ENCODE measurements around the gene CCDC117. TPM values are rescaled to one million over a fixed set of nuclear protein-coding genes. Genes with fewer than 3 reads are reported as not detected.

Gene CCDC117
- total RNA-seq, 1 experiment from 2014 or later = 40.0 TPM

DNA sequence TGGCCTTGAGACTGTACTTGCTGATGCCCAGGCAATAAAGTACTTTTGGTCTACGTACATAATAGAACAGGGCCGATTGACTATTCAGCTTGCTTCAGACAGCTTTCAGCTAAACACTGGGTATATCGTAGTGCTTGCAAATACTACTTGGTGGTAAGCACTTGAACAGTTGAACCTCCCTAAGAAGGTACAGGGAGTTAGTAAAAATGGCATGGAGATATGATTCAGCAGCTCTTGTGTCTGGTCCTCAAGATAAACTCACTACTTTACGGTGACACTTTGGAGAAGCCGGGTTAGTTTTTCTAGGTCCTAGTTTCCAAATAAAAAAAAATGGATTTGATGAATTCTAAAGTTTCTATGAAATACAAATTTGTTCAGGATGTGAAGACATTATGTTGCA is 7.3 kb downstream of the CCDC117 start:
- Histone ChIP-seq H3K14ac (ENCODE audit: insufficient read depth, low read length) (no peak overlapping the region), H3K27ac (ENCODE audit: insufficient read length, low read depth, low read length) (no peak overlapping the region), H2BK12ac (ENCODE audit: insufficient read length, low read depth, low read length) (no peak overlapping the region), H3K4me1 (ENCODE audit: insufficient read depth, low read length) (no peaks in the 10 kb centered on the region), H4K91ac (ENCODE audit: insufficient read length, low read depth, low read length) (no peak overlapping the region), H3K27me3 (ENCODE audit: insufficient read depth, low read length) (no peaks in the 10 kb centered on the region), H3K9me3 (ENCODE audit: control insufficient read depth, low read depth, low read length) (no peaks in the 10 kb centered on the region), H3K23ac (ENCODE audit: insufficient read length, low read depth, low read length) (no peak overlapping the region), H3K9ac (ENCODE audit: extremely low read depth, insufficient read length, low read length) (no peak overlapping the region), H3K56ac (ENCODE audit: insufficient read length, low read depth, low read length) (no peak overlapping the region), H4K20me1 (ENCODE audit: control insufficient read depth, insufficient read depth, insufficient read length) (no peaks in the 10 kb centered on the region), H3T11ph (ENCODE audit: low read length) (no peak overlapping the region), H2BK5ac (ENCODE audit: insufficient read length, low read length) (no peak overlapping the region), H4K8ac (replicated peaks; ENCODE audit: insufficient read length, low read depth, low read length) (no peak overlapping the region), H3K23me2 (ENCODE audit: insufficient read length, low read depth, low read length, poor library complexity, severe bottlenecking) (no peaks in the 10 kb centered on the region), H3K18ac (ENCODE audit: insufficient read length, low read depth, low read length) (no peak overlapping the region), H2BK120ac (ENCODE audit: low read depth, low read length, poor library complexity, severe bottlenecking) (no peak overlapping the region), H2AFZ (ENCODE audit: low read length) (no peak overlapping the region), H2BK15ac (ENCODE audit: low read depth, low read length) (no peak overlapping the region), H3K4me2 (ENCODE audit: insufficient read depth, insufficient read length, low read length) (no peak overlapping the region), H2BK20ac (ENCODE audit: low read depth, low read length, poor library complexity, severe bottlenecking) (no peak overlapping the region), H4K5ac (ENCODE audit: insufficient read length, low read depth, low read length) (no peak overlapping the region), H3K4ac (ENCODE audit: low read depth, low read length) (no peak overlapping the region), H3K79me2 (ENCODE audit: insufficient read depth, low read length) (no peaks in the 10 kb centered on the region; the same call in 1 of the 2 replicates), H2AK5ac (ENCODE audit: insufficient read length, low read length) (no peak overlapping the region), H3K79me1 (ENCODE audit: insufficient read depth, low read depth, low read length, poor library complexity, severe bottlenecking) (peaks cover 12% of the 10 kb centered on the region)
- TF ChIP-seq, protein P1, sequence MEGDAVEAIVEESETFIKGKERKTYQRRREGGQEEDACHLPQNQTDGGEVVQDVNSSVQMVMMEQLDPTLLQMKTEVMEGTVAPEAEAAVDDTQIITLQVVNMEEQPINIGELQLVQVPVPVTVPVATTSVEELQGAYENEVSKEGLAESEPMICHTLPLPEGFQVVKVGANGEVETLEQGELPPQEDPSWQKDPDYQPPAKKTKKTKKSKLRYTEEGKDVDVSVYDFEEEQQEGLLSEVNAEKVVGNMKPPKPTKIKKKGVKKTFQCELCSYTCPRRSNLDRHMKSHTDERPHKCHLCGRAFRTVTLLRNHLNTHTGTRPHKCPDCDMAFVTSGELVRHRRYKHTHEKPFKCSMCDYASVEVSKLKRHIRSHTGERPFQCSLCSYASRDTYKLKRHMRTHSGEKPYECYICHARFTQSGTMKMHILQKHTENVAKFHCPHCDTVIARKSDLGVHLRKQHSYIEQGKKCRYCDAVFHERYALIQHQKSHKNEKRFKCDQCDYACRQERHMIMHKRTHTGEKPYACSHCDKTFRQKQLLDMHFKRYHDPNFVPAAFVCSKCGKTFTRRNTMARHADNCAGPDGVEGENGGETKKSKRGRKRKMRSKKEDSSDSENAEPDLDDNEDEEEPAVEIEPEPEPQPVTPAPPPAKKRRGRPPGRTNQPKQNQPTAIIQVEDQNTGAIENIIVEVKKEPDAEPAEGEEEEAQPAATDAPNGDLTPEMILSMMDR (conservative IDR thresholded peaks at IDR 0.05) = no peak
- Mint-ChIP-seq H3K27ac (no peak overlapping the region), H3K4me1 (peaks cover under 1% of the 10 kb centered on the region in 2 experiments; a peak in 1 of 4 replicates), H3K4me3 (no peak overlapping the region), H3K27me3 (ENCODE audit: low read depth) (no peaks in the 10 kb centered on the region), H3K36me3 (ENCODE audit: insufficient read depth in 1 of 3, low read depth in 3 of 3) (peaks cover 28 to 70% (median 62%) of the 10 kb centered on the region in 3 experiments; a peak in 6 of 7 replicates), H3K9me3 (no peaks in the 10 kb centered on the region)
- no CpG with 5 or more reads among the region's 5 CpGs for WGBS (ENCODE audit: extremely low coverage, insufficient read length, low lambda C conversion rate)
- no peak for DNase-seq

Measured in H9 (cell line).